Glomerular endothelial cell (primary cell): Measurements from ENCODE around the gene RND1. TPM values are rescaled to one million over a fixed set of nuclear protein-coding genes. Genes with fewer than 3 reads are reported as not detected.
"Not testable (repeated sequence)": the region's sequence is repeated elsewhere in the genome, so short reads cannot be mapped to it uniquely, and the experiment has no call there.

ENCODE experiments used
- DNase-seq: peaks from one replicate; pipeline ENCODE4 v3.0.0-alpha.2; 2011; ENCODE audit warnings: low read depth, low spot score; ENCODE audit errors: extremely low read depth
- total RNA-seq: library from RNA; depleted of rRNA; stranded (reverse); fragments of >200 nt; gene quantifications from 2 replicates; pipeline ENCODE4 v1.2.3, GENCODE V29; 2015

The RND1 gene
- total RNA-seq, 1 donor from 2014 or later = 14.9 TPM

GRCh38 chr12:48869191-48869590 is 3.5 kb upstream of the RND1 start:
- no peak for DNase-seq

DNA sequence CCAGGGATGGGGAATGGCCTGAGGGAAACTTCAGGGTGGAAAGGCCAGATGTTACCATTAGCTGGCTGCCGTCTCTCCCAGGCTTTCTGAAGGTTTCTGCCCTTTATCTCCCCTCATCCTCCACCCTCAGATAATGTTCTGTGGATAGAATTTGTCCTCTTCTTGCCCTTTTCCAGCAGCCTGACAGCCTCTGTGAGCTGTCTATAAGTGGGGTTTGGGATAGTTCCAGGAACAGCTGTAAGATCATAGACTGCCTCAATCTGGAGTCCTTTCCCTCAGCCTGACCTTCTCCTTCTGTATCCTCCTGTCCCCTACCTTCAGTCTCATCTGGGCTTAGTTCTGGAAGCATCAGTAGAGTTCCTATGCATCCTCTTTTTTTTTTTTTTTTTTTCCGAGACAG is 2.8 kb upstream of the RND1 start:
- DNase-seq = no peak

- DNase-seq = no peak
Observed at GRCh38 chr12:48866052-48866711, 512 bp upstream of the RND1 start.

- no peak for DNase-seq
Observed at GRCh38 chr12:48863291-48863690, 2.4 kb downstream of the RND1 start.

DNA sequence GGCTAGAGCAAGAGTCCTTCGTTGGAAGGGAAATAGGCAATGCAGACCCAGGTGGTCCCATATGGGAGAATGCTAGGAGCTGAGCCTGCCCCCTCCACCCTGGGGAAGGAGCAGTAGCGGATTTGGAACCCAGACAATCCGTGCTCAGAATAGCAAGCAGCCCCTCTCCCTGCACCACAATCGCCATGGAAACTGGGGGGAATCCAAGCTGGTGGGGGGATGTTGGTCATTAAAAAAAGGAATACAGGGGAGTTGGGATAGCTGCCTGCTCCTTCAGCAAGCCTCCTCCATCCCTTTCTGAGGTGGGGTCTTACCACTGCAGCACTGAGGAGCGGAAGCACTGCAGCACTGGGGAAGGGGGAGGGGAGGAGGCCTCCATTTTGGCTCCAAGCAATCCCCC is 2.9 kb downstream of the RND1 start:
- no peak for DNase-seq

DNA sequence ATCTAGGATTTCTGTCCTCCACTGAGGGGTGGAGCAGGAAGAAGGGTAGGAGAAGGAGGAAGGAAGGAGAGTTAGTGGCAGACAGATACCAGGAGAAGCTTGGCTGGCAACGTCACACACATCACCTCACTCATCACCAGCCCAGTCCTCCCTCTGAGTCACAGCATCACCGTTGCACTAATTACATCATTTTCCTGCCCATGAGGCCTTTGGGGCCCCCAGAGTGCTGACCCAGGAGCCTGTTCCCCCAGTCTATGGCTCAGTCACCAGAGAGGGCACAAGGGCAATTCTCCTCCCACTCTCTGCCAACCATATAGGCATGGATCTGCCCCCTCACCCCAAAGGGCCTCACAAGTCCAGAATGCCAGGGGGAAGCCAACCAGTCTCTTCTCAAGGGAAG is 4.6 kb downstream of the RND1 start:
- no peak for DNase-seq

DNA sequence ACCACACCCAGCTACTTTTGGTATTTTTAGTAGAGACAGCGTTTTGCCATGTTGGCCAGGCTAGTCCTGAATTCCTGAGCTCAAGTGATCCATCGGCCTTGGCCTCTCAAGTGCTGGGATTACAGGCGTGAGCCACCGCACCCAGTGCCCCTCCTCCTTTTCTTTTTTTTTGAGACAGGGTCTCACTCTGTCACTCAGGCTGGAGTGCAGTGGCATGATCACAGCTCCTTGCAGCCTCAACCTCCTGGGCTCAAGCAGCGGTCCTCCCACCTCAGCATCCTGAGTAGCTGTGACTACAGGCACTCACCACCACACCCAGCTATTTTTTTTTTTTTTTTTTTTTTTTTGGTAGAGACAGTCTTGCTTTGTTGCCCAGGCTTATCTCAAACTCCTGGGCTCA is 5.4 kb downstream of the RND1 start:
- DNase-seq = not testable (repeated sequence)

GRCh38 chr12:48859607-48860006 is 6.1 kb downstream of the RND1 start:
- DNase-seq = no peak

DNA sequence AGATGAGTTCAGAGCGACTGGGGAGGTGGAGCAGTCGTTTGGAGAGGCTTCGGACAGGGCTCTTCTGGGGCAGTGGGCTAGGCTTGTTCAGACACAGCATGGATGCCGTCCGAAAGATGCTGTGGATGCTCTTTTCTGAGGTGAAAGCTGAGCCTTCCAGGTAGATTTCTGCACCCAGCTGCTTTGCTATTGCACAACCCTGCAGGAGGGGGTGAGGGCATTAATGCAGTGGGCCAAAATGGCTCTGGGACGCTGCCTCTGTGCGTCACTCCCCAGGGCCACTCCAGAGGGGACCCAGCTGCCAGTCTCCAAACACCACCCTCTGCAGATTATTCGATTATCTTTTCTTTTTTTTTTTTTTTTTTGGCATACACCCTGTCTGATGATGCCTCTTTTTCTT is 7.6 kb downstream of the RND1 start:
- no peak for DNase-seq

DNA sequence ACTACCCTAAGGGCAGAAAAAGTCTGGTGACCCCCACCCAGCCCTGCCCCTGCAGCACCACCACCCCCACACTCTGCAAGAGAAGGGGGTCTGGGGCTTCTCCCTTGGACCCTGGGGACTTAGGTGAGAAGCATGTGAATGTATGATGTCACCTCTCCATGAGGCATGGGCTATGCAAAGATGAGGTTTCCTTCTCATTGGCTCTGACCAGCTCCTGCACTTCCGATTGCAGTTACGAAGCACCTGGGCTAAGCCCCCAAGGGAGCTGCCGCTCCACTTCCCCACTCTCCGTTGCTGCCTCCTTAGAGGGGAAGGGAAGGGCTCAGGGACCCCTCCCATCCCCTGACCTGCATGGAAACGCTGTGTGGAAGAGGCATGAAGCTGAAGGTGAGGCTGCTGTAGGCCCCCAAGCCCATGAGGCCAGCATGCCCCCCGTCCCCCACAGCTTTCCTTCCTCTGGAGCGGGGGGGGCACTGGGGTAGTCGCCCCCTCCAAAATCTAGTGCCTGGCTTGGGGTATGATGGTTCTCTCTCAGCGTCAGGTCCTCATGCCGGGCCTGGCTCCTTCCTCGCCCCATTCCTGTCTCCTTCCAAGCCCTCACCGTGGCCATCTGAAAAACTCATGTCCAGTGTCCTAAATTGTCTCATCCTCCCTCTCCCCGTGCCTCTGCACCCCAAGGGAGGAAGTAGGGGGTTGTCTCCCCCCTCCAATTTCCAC is 8.2 kb downstream of the RND1 start:
- DNase-seq = no peak

DNA sequence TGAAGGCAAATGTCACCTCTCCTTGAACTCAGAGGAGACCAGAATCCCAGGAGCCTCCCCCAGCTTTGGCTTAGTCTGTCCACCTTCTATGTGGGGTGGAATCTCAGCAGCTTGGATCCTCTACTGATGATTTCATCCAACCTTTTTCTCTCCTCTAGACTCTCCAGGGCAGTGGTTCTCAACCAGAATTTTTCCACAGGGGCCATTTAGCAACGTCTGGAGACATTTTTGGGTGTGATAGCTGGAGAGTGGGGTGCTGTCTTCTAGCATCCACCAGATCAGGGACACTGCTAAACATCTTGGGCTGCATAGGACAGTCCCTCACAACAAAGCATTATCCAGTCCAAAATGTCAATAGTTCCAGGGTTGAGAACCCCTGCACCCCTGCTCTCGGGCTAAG is 9.3 kb downstream of the RND1 start:
- no peak for DNase-seq

GRCh38 chr12:48854932-48855331 is 10.7 kb downstream of the RND1 start:
- not testable (repeated sequence) for DNase-seq

DNA sequence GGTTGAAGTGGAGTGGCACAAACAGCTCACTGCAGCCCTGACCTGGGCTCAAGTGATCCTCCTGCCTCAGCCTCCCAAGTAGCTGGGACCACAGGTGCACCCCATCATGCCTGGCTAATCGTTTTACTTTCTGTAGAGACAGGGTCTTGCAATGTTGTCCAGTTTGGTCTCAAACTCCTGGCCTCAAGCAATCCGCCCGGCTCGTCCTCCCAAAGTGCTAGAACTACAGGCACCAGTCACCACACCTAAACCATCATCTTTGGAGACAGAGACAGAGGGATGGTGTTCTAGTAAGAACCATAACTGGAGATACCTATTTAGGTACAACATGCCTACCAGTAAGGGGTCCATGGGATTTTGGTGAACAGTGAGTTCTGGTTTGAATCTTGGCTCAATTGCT is 11.2 kb downstream of the RND1 start:
- no peak for DNase-seq

- DNase-seq = peak; percentile 95
Observed at GRCh38 chr12:48852734-48853688, 12.7 kb downstream of the RND1 start.

DNA sequence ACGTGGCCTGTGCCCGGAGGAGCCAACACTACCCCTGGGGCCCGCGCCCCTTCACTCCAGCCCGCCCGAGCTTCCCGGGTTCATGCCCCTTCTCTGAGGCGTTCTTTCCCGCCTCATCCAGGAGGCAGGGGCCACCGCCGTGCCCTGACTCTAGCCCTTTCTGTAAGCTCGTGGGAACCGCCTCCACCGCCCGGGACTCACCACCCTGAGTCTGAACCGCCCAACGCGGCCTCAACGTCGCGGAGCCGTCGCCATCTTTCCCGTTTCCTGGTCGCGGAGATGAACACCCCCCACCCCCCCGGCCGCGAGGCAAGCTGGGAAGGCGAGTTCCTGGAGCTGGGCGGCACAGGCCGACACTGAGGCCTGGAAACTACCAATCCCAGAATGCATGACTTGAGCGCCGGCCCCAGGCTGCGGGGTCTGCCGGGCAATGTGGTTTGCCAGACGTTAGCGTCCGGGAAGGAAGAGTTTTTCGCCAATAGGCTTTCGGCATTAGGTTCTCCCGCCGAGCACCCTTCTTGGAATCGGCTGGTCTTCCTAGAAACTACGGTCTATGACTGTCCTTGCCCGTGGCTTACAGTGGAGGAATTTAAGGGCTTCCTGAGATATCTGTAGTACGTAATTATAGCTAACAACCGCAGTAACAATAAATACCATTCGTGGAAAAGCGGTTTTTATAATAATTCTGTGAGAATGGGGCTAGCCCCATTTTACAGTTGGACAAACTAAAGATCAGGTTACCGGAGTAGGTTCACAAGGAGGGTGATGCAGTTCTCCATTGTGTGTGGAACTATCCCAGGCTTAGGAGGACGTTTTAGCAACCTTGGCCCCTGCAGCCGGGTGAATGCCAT is 13.6 kb downstream of the RND1 start, which contains the start of gene DDX23:
Gene DDX23 (minus strand): TSS at position 281 of the 851 bp plus-strand sequence. CDS start 6,381 bp downstream, outside the sequence.
- DNase-seq = peak; percentile 68

- DNase-seq = not testable (repeated sequence)
Observed at GRCh38 chr12:48842021-48842420, 23.6 kb downstream of the RND1 start.

DNA sequence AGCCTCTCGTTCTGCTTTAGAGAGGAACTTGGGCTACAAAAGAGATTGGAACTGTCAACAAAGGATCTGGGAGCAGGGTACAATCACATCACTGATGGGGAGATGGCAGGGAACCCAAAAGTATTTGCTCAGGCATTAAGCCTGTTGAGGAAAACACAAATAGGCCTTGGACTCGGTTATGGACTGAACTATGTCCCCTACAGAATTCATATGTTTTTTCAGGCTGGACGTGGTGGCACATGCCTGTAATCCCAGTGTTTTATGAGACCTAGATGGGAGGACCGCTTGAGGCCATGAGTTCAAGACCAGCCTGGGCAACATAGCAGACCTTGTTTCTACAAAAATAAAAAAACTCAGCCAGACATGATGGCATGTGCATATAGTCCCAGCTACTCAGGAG is 27.6 kb downstream of the RND1 start:
- no peak for DNase-seq

DNA sequence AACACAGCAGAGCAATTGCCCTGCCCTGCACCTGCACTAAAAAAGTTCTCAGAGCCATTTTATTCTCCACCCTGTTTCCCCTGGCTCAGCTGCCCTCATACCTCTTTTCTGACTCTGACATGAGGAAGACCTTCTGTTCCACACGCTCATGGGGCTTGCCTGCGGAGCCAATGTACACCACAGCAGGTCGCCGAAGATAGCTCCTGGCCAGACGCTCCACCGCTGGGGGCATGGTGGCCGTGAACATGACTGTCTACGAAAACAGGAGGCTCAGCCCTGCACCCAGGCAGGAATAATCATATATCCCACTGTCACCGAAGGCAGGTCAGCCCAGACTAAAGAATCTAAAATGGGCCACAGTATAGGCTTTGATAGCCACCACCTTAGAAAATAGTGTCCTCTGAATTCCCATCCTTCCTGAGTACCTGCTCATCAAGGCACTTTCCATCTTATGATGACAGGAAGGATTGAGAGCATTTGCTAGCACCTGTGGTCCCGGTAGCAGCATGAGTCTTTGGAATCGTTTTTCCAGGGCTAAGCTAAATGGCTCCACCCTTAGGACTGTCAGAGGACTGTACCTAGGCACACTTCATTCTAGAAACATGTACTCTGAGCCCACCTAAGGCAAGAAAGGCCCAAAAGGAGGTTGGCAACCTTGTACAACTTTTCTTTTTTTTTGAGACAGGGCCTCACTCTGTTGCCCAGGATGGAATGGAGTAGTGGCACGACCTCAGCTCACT is 33.2 kb downstream of the RND1 start:
- no peak for DNase-seq

- DNase-seq = no peak
Observed at GRCh38 chr12:48831257-48831656, 34.4 kb downstream of the RND1 start.
